ENCODE data around the gene MATCAP1.

Gene MATCAP1

DNA sequence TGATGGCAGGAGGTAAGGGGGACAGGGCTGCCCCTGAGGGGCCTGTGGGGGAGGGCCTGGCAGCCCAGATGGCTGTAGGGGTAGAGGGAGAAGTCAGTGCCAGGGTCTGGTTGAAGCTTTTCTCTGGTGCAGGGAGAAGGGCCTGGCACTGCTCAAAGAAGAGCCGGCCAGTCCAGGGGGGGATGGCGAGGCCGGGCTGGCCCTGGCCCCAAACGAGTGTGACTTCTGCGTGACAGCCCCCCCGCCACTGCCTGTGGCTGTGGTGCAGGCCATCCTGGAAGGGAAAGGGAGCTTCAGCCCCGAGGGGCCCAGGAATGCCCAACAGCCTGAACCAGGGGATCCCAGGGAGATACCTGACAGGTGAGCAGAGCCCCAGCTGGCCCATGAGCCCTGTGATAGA lies 16.2 kb downstream of the MATCAP1 start:
- no peaks in the 10 kb centered on the region for H3K79me2 ChIP-seq (ENCODE audit: control insufficient read depth, low read length)
- TF ChIP-seq, protein P1, sequence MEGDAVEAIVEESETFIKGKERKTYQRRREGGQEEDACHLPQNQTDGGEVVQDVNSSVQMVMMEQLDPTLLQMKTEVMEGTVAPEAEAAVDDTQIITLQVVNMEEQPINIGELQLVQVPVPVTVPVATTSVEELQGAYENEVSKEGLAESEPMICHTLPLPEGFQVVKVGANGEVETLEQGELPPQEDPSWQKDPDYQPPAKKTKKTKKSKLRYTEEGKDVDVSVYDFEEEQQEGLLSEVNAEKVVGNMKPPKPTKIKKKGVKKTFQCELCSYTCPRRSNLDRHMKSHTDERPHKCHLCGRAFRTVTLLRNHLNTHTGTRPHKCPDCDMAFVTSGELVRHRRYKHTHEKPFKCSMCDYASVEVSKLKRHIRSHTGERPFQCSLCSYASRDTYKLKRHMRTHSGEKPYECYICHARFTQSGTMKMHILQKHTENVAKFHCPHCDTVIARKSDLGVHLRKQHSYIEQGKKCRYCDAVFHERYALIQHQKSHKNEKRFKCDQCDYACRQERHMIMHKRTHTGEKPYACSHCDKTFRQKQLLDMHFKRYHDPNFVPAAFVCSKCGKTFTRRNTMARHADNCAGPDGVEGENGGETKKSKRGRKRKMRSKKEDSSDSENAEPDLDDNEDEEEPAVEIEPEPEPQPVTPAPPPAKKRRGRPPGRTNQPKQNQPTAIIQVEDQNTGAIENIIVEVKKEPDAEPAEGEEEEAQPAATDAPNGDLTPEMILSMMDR (IDR thresholded peaks at IDR 0.05; ENCODE audit: low read depth, low read length, poor library complexity, severe bottlenecking), result no peak
- TF ChIP-seq EZH2phosphoT487 (IDR thresholded peaks at IDR 0.05; ENCODE audit: borderline replicate concordance, low read length), result no peak
- no peaks in the 10 kb centered on the region for H3K9me3 ChIP-seq (ENCODE audit: control insufficient read depth, insufficient read depth, low read length)
- peaks cover 27% of the 10 kb centered on the region for H3K4me1 ChIP-seq (ENCODE audit: control insufficient read depth, low read length)
- H3K4me3 ChIP-seq (ENCODE audit: low read length), result no peak overlapping the region
- no peaks in the 10 kb centered on the region for H3K36me3 ChIP-seq (ENCODE audit: control insufficient read depth, low read length)
- H4K20me1 ChIP-seq (ENCODE audit: control insufficient read depth, insufficient read depth, low read depth, low read length), result peaks cover 4% of the 10 kb centered on the region; the same call in 1 of the 2 replicates
- no peaks in the 10 kb centered on the region for H3K9me2 ChIP-seq (replicated peaks; ENCODE audit: control insufficient read depth, low read length)
- H3K27ac ChIP-seq (ENCODE audit: low read depth, low read length), result no peak overlapping the region
- H3K4me2 ChIP-seq (ENCODE audit: low read length), result no peak overlapping the region
- peaks cover 64% of the 10 kb centered on the region for H3K27me3 ChIP-seq (ENCODE audit: control insufficient read depth, low read length)
- H3F3A ChIP-seq (ENCODE audit: control insufficient read depth, insufficient read depth), result no peaks in the 10 kb centered on the region

- H3K9me3 ChIP-seq (ENCODE audit: control insufficient read depth, insufficient read depth, low read length), result no peaks in the 10 kb centered on the region
- H4K20me1 ChIP-seq (ENCODE audit: control insufficient read depth, insufficient read depth, low read depth, low read length), result peaks cover 4% of the 10 kb centered on the region; the same call in 1 of the 2 replicates
- no peaks in the 10 kb centered on the region for H3K79me2 ChIP-seq (ENCODE audit: control insufficient read depth, low read length)
- H3K27ac ChIP-seq (ENCODE audit: low read depth, low read length), result no peak overlapping the region
- no peak overlapping the region for H3K4me2 ChIP-seq (ENCODE audit: low read length)
- peaks cover 27% of the 10 kb centered on the region for H3K4me1 ChIP-seq (ENCODE audit: control insufficient read depth, low read length)
- H3F3A ChIP-seq (ENCODE audit: control insufficient read depth, insufficient read depth), result no peaks in the 10 kb centered on the region
- no peak overlapping the region for H3K4me3 ChIP-seq (ENCODE audit: low read length)
- TF ChIP-seq EZH2phosphoT487 (IDR thresholded peaks at IDR 0.05; ENCODE audit: borderline replicate concordance, low read length), result no peak
- TF ChIP-seq, protein P1 (IDR thresholded peaks at IDR 0.05; ENCODE audit: low read depth, low read length, poor library complexity, severe bottlenecking), result no peak
- no peaks in the 10 kb centered on the region for H3K9me2 ChIP-seq (replicated peaks; ENCODE audit: control insufficient read depth, low read length)
- peaks cover 67% of the 10 kb centered on the region for H3K27me3 ChIP-seq (ENCODE audit: control insufficient read depth, low read length)
- H3K36me3 ChIP-seq (ENCODE audit: control insufficient read depth, low read length), result no peaks in the 10 kb centered on the region
These were observed 17.1 kb downstream of the MATCAP1 start for GRCh38 chr16:67166598-67167168.

- Histone ChIP-seq H3K9me3 (ENCODE audit: control insufficient read depth, insufficient read depth, low read length) (no peaks in the 10 kb centered on the region), H3K4me1 (ENCODE audit: control insufficient read depth, low read length) (peaks cover 29% of the 10 kb centered on the region), H3K9me2 (replicated peaks; ENCODE audit: control insufficient read depth, low read length) (no peaks in the 10 kb centered on the region), H3K27ac (ENCODE audit: low read depth, low read length) (no peak overlapping the region), H3K36me3 (ENCODE audit: control insufficient read depth, low read length) (no peaks in the 10 kb centered on the region), H3K79me2 (ENCODE audit: control insufficient read depth, low read length) (no peaks in the 10 kb centered on the region), H3K4me3 (ENCODE audit: low read length) (no peak overlapping the region), H3F3A (ENCODE audit: control insufficient read depth, insufficient read depth) (no peaks in the 10 kb centered on the region), H3K27me3 (ENCODE audit: control insufficient read depth, low read length) (peaks cover 64% of the 10 kb centered on the region), H3K4me2 (ENCODE audit: low read length) (no peak overlapping the region), H4K20me1 (ENCODE audit: control insufficient read depth, insufficient read depth, low read depth, low read length) (peaks cover 4% of the 10 kb centered on the region; the same call in 1 of the 2 replicates)
- TF ChIP-seq EZH2phosphoT487 (IDR thresholded peaks at IDR 0.05; ENCODE audit: borderline replicate concordance, low read length), result no peak
- TF ChIP-seq, protein P1 (IDR thresholded peaks at IDR 0.05; ENCODE audit: low read depth, low read length, poor library complexity, severe bottlenecking), result no peak
These were observed 17.6 kb downstream of the MATCAP1 start for GRCh38 chr16:67166110-67166547.
